NCI-H1092 (cell line): ENCODE measurements around the gene TRAF3.
"Not testable (repeated sequence)": the region's sequence is repeated elsewhere in the genome, so short reads cannot be mapped to it uniquely, and the experiment has no call there.

Source experiments
- DNase-seq: peaks from one replicate; lab custom pipeline; 2025; lab: John Stamatoyannopoulos, UW

The TRAF3 gene

DNA sequence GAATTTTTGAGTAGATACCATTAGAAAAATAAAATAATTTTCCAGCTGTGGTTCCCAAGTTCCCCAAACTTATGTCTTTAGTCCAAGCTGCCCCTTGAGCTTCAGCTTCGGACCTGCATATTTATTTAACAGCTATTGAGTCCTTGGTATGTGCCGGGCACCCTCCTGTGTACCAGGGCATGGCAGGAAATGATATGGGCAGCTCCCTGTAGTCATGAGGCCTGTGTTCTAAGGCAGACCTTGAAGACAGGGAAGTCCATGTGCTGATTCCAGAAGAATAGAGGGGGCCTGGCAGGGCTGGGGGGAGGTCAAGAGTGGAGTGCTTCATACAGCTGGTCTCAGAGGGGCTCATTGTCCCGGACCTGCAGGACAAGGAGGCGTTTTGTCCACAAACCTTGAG lies 29.2 kb downstream of the TRAF3 start:
- no peak for DNase-seq

DNA sequence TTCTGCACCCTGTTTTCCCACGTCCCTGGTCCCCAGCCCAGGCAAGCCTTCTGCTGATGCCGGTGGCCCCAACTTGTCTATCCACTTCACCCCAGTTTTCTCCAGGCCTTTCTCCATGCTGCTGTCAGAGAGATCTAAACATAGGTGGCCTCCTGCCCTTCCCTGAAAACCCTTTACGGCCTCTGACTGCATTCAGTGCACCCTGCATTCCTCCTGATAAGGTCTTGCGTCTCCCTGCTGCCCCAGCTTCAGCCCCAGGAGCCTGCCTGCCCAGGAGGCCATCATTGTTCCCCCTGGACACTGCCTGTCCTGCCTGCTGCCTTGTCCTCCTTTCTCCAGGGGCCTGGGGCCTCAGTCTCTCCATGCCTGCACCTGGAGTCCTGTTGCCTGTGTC lies 29.8 kb downstream of the TRAF3 start:
- DNase-seq: no peak

DNA sequence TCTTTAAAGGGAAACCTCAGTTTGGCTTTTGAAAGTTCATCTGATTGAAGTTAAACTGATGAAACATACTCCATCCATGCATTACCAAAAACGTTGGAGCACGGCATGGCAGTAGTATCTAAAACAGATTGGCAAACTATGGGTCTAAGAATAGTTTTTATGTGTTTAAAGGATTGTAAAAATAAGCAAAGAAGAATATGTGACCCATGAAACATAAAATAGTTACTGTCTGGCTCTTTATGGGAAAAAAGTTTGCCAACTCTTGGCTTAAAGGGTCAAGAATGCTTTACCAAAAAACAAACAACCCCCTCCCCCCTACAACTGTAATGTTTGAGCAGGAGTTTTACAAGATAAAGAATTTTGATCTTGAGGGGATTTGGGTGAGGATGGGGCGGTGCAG lies 32.6 kb downstream of the TRAF3 start:
- DNase-seq: no peak

DNA sequence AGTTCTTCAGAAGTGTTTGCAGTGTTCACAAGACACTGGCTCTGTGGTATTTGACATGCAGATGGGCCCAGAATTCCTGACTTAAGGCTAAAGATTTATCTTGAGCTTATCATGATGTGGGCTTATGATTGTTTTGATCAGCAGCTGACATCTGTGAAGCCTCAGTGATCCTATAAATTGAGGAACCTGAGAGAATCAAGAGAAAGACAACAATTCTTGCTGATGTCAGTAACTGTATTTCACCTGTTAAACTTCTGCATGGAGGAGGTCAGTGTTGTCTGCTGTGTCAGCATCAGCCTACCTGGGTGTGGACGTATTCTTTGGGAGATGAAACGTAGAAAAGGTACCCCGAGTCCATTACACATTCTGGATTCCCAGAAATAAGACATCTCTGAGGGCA lies 33.3 kb downstream of the TRAF3 start:
- DNase-seq: no peak

DNA sequence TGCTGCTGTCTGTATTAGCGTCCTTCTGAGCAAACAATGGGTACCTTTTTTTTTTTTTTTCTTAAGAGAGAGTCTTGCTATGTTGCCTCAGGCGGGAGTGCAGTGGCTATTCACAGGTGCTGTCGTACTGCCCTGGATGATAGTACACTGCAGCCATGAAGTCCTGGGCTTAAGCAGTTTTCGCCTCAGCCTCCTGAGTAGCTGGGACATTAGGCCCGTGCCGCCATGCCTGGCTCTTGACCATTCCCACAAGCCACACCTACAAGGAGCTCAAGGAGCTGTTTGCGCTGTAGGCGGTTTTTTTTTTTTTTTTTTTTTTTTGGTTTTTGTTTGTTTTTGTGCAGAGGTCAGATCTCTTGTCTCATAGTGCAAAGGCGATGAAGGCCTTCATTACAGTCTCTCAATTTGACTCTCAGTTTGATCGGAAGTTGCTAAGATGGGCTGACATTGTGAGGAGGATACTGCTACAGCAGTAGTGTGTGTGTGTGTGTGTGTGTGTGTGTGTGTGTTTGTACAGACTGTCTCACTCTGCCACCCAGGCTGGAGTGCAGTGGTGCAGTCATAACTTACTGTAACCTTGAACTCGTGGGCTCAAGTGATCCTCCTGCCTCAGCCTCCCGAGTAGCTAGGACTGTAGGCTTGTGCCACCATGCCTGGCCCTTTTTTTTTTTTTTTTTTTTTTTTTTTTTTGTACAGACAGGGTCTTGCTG lies 34.2 kb downstream of the TRAF3 start:
- DNase-seq: no peak

DNA sequence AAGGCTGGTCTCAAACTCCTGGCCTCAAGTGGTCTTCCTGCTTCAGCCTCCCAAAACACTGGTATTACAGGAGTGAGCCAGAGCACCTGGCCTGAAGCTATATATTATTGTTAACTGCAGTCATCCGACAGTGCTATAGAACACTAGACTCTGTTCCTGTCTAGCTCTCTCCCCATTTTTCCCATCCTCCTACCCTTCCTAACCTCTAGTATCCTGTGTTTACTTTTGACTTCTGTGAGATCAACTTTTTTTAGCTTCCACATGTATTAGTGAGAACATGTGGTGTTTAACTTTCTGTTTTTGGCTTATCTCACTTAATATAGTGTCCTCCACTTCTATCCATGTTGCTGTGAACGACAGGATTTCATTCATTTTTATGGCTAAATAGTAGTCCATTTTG lies 34.7 kb downstream of the TRAF3 start:
- DNase-seq: no peak

DNA sequence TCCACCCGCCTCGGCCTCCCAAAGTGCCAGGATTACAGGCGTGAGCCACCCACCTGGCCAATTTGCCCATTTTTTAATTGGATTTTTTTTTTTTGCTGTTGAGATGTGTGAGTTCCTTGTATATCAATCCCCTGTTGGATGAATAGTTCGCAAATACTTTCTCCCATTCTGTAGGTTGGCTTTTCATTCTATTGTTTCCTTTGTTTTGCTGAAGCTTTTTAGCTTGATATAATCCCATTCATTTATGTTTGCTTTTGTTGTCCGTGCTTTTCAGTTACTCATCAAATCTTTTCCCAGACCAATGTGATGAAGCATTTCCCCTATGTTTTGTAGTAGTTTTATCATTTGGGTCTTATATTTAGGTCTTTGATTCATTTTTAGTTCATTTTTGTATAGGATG lies 36.4 kb downstream of the TRAF3 start:
- no peak for DNase-seq

DNA sequence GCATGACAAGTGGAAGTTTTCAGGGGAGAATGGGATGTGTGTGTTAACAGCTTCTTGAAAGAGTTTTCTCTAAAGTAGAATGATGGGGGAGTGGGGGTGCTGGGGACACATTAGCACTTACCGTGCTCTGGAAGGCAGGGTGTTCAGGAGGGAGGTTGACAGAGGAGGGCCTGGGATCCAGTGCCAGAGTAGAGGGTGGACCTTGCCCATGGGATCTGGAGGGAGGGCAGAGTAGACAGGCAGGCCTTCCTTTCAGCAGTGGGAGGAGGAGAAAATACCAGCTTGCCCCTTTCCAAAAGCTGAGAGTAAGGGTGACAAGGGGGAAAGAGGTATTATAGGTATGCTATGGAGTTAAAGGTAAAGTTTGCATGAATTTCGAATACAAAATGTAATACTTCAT lies 40.1 kb downstream of the TRAF3 start:
- no peak for DNase-seq

DNA sequence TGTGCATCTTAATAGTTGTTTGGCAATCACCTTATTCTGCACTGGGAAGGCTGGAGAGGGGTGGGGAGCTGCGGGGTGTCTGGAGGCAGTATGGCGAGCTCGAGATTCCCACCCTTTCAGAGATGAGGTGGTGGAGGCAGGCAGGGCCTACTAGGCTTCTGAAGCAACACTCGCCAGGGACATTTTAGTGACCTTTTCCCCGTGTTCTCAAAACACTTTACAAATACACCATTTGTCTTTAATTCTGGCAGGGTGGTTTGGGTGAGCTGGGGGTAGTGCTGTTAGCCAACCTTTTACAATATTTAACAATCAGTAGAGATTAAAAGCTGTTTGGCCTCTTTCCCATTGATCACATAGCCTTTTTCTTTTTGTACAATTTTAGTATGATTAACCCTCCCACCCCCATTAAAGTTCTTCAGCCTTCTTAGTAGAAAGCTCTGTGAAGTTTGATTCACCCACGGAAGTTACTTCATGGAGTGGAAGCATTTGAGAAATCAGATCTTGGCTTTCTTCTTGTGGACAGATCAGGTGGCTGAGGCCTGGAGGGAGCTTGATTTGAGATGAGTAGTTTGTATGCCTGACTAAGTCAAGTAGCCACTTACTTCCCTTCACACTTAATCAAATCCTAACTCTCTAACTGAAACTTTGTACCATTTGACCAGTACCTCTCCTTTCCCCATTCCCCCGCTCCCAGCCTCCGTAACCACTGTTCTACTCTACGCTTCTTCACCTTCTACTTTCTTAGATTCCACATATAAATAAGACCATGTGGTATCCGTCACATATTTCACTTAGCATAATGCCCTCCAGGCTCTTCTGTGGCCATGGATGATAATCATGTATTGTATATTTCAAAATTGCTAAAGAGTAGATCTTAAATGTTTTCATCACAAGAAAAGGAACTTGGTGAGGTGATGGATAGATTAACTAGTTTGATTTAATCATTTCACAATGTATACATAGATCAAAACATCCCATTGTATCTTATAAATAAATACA lies 41.0 kb downstream of the TRAF3 start:
- no peak for DNase-seq

DNA sequence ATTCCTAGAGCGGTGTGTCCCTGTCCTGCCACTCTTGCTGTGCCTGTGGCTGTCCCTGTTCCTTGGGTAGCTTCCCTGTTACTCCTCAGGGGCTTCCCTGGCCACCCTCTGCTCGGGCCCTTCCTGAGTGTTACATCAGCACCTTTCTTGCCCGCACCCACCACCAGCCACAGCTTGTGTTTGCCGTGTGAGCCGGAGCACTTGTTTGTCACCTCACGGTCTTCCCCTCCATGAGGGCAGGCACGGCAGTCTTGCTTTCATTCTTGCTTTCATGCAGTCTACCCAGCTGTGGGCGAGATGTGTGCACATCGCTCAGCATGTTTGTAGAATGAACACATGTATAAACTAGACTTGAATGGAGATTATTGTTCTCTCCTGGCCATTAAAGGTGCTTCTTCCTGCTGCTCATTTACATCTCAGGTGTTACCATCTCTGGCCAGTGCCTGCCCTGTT lies 42.0 kb downstream of the TRAF3 start:
- no peak for DNase-seq

DNA sequence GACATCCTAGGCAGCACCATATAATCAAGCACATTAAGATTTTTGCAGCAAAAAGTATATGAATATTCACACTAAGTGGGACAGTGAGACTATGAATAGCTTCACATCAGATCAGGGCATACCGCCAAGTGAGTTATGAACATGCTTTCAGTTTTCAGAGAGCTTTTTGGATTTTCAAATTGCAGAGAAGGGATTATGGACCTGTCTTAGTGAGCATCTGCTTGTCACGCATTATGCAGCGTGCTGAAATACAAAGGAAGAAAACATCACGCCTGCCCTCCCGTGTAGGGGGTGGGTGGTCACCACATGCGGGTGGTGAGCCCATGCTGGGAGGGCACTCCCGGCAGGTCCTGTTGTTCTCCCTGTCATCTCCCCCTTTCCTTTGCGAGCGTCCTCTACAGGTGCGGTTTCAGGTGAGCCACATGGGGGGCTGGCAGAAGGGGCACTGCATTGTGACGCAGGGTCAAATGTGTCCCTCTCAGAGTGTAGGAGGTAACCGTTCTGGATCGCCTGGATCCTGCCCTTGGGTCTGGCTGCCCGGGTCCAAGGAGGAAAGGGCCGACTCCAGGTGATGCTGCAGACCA lies 42.6 kb downstream of the TRAF3 start:
- DNase-seq: no peak

DNA sequence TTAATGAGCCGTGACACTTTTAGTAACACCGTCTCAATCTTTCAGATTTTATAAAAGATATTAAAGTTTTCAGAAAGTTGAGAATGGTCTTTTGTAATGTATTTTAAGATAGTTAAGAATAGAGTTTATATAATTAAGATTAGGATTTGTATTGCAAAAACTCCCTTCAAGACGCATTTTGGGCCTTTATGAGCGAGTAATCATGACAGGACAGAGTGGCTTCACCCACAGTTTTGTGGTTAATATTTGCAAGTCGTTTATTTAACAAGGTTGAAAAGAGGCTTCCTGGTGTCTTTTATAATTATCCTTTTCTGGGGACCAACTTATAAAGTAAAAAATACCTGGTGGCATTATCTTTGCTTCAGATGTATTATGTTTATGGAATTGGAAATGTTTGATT lies 44.0 kb downstream of the TRAF3 start:
- DNase-seq: no peak

DNA sequence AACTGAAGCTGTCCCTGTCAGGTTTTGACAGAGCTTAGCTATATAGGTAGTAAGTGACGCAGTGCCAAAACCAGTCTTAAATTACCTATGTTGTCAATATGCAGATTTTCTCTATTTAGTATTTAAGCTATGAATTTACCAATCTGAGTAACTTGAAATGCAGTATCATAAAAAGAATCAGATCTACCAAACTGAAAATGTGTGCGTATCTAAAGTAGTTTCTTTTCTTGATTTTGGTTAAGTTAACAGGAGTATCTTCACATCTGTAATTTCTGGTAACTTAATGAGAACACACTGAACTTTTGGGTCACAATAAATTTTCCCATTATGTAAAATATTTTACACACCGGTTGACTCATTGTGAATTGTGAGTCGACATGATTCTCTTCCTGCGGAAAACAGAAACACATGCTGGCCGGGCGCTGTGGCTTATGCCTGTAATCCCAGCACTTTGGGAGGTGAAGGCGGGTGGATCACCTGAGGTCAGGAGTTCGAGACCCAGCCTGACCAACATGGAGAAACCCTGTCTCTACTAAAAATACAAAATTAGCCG lies 45.1 kb downstream of the TRAF3 start:
- DNase-seq: no peak

DNA sequence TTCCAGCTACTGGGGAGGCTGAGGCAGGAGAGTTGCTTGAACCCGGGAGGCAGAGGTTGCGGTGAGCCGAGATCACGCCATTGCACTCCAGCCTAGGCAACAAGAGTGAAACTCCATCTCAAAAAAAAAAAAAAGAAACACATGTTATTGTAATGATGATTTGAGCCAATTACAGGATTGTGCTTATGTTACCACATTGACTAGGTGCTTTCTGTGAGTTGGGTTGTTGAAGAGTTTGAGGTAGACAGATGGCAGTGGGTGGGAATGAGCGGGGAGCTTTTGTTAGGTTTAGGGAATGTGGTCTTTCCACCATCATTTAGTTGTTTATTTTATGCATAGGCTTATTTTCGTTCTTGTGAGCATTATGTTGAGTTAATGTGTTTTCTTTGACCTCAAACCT lies 45.6 kb downstream of the TRAF3 start:
- DNase-seq: not testable (repeated sequence)

DNA sequence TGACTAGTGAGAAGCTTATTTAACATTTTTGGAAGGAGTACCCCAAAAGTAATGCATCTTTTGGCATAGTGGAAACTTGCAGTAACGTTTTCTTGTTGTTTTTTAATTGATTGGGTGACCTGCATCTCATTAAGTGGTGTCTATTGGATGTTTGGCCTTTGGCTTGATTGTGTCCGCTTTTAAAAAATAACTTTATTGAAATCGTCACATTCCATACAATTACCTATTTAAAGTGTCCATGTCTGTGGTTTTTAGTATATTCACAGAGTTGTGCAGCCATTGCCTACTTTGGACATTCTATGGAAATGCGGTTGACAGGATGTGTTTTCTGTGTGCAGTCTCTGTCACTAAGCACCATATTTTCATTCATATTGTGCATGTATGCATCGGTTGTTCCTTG lies 46.3 kb downstream of the TRAF3 start:
- no peak for DNase-seq

DNA sequence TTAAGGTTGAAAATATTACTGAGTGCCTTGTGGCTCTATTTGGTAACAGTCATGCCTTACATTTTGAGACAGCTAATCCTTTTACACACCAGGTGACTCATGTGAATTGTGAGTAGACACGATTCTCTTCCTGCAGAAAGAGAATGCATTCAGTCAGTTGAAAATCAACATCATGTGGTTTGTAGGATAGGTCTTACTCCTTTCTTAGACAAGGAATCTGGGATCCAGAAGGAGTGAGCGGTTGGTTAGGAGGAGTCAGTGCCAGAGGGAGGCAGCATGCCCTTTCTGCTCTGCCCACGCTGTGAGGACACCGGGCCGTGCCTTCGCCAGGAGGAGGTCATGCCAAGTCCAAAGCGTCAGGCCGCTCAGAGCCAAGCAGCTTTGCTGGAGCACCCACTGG lies 47.6 kb downstream of the TRAF3 start:
- DNase-seq: no peak

DNA sequence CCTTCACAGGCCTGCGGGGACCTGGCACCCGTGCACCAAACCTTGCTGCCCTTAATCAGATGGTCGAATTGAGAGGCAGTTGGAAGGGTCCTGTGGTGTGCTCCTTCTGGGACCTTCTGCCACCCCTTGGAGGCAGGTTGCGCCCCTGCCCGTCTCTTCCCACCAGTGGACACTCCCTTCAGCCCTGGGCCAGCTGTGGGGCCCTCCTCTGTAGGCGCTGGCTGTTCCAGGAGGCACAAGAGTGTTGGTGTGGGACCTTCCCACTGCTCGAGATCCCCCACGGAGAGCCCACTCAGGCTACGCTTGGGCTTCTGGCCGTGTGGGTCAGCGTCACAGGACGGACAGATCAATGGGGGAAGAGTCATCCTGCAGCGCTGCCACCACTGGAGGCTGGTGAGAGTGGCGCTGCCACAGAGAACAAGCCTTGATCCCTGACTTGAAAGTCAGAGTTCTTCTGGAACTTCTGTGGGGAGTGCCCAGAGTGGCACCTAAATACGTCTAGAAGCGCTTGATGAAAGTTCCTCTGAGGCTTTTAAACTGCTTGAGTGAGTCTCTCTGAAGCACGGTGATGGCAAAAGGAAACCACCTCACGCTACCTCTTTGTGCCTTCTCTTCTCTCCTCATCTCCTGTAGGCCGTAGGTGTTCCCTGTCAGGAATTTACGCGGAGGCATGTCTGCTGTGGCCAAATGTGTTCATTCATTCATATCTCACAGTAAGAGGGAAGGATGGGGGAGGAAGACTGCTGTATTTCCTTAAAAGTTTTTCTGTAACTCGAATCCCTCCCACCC lies 48.3 kb downstream of the TRAF3 start:
- DNase-seq: no peak

DNA sequence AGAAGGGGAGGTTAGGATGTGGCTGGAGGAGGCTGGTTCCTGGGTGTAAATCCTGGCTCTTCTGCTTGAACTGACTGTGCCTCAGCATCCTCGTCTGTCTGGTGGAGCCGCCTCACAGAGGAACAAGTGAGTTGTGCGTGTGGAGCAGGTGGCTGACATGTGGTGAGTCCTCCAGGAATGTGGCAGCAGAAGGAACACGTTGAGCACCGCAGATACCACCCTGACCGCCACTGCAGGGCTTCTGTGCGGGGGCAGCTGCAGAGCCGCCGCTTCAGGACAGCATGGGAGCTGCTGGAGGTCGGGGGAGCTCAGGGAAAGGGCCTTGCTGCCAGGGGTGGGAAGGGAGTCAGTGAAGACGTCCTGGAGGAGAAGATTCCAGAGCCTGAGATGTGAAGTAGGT lies 48.9 kb downstream of the TRAF3 start:
- DNase-seq: no peak

DNA sequence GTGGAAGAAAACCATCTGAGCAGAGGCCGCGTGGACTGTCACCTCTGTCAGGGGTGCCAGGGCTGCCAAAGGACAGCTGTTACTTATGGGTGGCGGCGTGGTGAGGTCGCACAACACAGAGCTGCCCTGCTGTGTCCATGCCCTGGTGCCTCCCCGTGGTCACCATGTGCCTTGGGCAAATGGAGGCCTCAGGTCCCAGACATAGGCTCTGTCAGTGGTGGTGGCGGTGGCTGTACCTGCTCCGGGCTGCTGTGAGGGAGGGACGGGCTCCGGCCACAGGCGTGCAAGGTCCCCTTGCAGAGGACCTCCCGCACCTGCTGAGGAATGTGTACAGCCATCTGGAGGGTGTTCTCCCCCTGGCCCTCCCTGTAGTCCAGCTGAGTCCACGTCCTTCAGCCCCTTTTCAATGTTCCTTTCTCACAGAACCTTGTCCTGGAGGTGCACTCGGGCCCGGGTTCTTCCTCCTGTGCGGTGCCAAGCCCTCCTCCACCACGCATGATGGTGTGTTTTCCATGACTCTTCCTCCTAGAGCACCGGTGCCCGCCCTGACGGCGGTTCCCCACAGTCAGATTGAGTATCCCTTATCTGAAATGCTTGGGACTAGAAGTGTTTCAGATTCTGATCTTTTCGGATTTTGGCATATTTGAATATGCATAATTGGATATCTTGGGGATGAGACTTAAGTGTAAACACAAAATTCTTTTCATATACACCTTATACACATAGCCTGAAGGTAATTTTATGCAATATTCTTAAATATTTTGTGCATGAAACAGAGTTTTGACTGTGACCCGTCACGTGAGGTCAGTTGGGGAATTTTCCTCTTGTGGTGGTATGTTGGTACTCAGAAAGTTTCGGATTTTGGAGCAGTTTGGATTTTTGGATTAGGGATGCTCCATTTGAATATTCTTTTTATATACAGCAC lies 49.8 kb downstream of the TRAF3 start:
- no peak for DNase-seq

DNA sequence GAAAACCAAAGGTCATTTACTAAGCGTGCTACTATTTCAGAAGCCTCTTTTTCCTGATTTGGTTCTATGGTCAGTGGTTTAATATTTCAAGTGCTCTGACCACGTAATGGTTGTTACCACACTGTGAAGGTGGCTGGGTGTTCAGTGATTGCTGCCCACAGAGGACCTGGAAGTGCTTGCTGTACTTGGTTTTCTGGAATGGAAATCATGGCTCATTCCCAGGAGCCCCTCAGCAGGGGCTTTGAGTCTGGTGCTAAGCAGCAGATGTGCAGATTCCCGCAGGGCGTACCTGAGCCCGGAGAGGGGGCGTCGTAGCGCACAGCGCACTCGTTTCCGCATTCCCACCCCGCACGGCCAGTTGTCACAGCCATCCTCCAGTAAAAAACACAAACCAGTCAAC lies 50.5 kb downstream of the TRAF3 start:
- no peak for DNase-seq

DNA sequence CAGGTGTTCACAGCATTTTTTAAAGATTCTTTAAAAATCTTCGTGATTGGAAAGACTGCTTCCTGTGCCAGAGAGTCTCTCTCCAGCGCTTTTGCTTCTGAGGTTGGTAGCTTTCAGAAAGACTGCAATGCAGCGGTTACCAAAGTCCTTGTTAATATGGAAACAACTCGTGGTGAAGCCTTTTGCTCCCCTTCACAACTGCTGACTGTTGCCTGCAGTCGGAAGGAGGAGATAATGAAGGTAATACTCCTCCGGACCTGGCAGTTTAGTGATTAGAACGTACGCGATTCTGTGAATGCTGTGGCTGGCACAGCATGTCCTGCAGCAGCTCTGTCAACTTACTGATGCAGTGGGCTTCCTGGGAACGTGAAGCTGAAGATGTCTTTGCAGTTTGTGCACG lies 50.9 kb downstream of the TRAF3 start:
- peak; percentile 13 for DNase-seq
